Progenitor cell of endocrine pancreas (in vitro differentiated cells): ENCODE measurements around the gene OGA. TPM values are rescaled to one million over a fixed set of nuclear protein-coding genes. Genes with fewer than 3 reads are reported as not detected.

Experiments used
- DNase-seq: peaks from one replicate; pipeline ENCODE4 v3.0.0; 2021; ENCODE audit warnings: low spot score; ENCODE audit not compliant: unreplicated experiment
- H3K27ac Mint-ChIP-seq: 2 replicates; pipeline ENCODE4 v1.8.0; 2021; ENCODE audit warnings: mild to moderate bottlenecking, moderate library complexity, mixed read lengths
- H3K27me3 Mint-ChIP-seq: 2 replicates; pipeline ENCODE4 v1.8.0; 2021; ENCODE audit warnings: mixed read lengths
- H3K36me3 Mint-ChIP-seq: 2 replicates; pipeline ENCODE4 v1.8.0; 2022; ENCODE audit warnings: mixed read lengths; ENCODE audit not compliant: insufficient read depth
- H3K4me1 Mint-ChIP-seq: 2 replicates; pipeline ENCODE4 v1.8.0; 2021; ENCODE audit warnings: low read depth, mixed read lengths
- H3K4me3 Mint-ChIP-seq: 2 replicates; pipeline ENCODE4 v1.8.0; 2021; ENCODE audit warnings: low read depth, mild to moderate bottlenecking, moderate library complexity, mixed read lengths
- H3K9me3 Mint-ChIP-seq: 2 replicates; pipeline ENCODE4 v1.8.0; 2021; ENCODE audit warnings: low read depth, mixed read lengths
- total RNA-seq: library from RNA; stranded (reverse); gene quantifications from 2 replicates; pipeline ENCODE4 v1.2.1, GENCODE V29; 2021
- TF ChIP-seq, protein P1 (sequence below): fragments of 200-600 bp; sonication (generic); IDR thresholded peaks from one replicate; pipeline ENCODE4 v1.5.0; 2021; ENCODE audit warnings: antibody characterized with exemption, mild to moderate bottlenecking; ENCODE audit not compliant: unreplicated experiment

OGA gene
- total RNA-seq, 1 donor from 2014 or later = 148 TPM

DNA sequence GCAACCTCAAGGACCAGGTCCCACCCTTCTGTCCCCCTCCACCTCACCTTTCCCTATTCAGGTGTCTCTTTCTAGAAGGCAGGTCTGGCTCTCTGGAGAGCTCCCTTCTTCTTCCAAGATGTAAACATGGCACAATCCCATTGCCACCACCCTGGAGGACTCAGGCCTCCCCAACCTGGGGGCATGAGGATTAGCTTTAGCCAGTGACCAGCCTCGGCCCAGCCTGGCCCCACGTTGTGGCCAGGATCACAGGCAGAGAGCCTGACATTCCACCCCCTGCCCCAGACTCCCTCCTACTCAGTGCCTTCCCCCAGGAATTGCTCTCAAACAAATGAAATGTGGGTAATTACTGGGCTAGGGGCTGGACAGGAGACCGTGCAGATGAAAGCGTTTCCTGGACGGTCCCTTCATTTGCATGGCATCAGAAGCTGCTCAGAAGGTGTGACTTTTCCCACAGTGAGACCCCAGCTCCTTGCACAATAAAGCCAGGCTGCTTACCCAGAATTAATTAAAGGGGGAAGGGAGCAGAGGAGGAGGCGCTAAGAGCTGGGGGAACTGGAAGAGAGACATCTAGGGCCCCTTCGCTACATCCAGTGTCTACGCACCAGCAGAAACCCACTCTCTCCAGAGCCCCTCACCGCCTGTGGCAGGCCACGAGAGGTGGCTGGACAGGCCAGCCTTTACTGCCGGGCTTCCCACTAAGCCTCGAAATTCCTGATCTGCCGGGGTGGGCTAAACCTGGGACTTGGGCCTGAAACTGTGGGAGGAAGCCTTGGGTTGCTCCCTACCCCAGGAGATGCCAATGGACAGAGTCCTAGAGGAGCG is 50.1 kb downstream of the OGA start:
- no peak overlapping the region for H3K4me3 Mint-ChIP-seq
- no peaks in the 10 kb centered on the region for H3K36me3 Mint-ChIP-seq
- H3K4me1 Mint-ChIP-seq = peaks cover 6% of the 10 kb centered on the region
- H3K27me3 Mint-ChIP-seq = peaks cover 78% of the 10 kb centered on the region
- H3K27ac Mint-ChIP-seq = no peak overlapping the region
- no peaks in the 10 kb centered on the region for H3K9me3 Mint-ChIP-seq
- DNase-seq = no peak
- TF ChIP-seq, protein P1, sequence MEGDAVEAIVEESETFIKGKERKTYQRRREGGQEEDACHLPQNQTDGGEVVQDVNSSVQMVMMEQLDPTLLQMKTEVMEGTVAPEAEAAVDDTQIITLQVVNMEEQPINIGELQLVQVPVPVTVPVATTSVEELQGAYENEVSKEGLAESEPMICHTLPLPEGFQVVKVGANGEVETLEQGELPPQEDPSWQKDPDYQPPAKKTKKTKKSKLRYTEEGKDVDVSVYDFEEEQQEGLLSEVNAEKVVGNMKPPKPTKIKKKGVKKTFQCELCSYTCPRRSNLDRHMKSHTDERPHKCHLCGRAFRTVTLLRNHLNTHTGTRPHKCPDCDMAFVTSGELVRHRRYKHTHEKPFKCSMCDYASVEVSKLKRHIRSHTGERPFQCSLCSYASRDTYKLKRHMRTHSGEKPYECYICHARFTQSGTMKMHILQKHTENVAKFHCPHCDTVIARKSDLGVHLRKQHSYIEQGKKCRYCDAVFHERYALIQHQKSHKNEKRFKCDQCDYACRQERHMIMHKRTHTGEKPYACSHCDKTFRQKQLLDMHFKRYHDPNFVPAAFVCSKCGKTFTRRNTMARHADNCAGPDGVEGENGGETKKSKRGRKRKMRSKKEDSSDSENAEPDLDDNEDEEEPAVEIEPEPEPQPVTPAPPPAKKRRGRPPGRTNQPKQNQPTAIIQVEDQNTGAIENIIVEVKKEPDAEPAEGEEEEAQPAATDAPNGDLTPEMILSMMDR = no peak

DNA sequence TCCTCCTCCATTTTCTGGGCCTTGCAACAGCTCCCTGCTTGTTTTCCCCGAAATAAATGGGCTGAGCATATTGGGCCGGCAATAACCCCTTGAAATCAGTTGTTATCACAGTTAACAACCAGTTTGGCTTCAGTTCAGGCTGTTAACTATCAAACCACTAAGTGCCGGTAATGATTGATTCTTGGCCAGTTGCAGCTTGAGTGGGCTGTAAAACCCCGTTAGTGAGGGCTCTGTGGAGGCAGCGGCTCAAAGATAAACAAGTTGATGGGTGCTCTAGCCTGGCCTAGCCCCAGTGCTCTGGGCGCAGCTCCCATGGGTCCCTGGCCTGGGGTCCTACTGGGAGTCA is 50.7 kb downstream of the OGA start:
- Mint-ChIP-seq H3K36me3 (no peaks in the 10 kb centered on the region), H3K27me3 (peaks cover 73% of the 10 kb centered on the region), H3K27ac (no peak overlapping the region), H3K4me1 (peaks cover 6% of the 10 kb centered on the region), H3K4me3 (no peak overlapping the region), H3K9me3 (no peaks in the 10 kb centered on the region)
- TF ChIP-seq, protein P1 = no peak
- DNase-seq = no peak

DNA sequence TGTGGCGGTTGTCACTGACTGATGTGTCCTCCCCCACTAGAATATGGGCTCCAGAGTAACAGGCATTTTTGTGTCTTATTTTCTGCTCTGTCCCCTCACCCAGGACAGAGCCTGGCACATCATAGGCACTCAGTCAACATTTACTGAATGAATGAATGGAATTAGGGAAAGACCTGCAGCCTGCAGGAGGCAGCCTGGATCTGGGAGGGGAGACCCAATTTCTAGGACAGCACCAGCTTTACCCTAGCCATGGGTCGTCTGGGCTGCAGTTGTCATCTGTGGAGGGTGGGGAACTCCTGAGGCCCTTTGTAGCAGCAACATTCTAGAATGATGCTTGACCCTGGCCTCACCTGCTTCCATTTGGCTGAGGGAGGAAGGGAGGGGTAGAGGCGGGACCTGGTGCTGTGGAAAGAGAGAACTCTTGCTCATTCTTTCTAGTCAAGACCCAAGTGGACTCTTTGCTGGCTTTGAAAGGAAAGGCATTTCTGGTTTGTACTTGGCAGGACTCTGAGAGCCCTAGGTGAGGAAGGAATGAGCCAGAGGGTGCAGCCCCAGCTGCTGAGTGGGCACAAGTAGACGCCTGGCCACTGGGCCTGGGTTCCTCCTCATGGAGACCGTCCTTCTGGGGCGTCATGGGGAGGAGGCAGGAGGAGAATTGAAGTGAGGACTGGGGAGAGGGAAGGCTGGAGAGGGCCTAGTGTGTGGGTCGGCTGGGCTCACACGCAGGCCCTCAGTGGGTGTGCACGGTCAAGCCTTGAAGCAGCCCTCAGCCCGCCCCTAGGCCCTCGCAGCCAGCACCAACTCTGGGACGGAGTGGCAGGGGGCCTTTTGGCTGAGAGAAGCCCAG is 51.3 kb downstream of the OGA start:
- Mint-ChIP-seq H3K36me3 (no peaks in the 10 kb centered on the region), H3K9me3 (no peaks in the 10 kb centered on the region), H3K27ac (no peak overlapping the region), H3K27me3 (peaks cover 73% of the 10 kb centered on the region), H3K4me1 (peaks cover 6% of the 10 kb centered on the region), H3K4me3 (no peak overlapping the region)
- TF ChIP-seq, protein P1 = no peak
- no peak for DNase-seq

DNA sequence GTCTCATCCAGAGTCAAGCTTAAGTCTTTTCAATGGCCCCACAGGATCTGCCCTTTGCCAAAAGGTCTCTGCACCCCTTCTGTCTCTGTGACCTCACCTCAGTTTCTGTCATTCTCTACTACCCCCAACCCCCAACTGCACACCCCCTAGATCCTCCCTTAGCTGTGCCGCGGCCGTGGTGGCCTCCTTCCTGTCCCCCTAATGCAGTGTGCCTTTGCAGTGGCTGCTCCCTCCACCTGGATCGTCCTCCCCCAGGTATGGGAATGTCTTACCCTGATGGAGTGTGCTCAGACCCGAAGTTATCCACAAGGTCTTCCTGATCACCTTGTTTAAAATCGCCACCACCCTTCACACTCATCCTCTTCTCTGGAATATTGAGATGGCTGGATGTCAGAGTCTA is 51.9 kb downstream of the OGA start:
- Mint-ChIP-seq H3K27me3 (peaks cover 71% of the 10 kb centered on the region), H3K27ac (no peak overlapping the region), H3K36me3 (no peaks in the 10 kb centered on the region), H3K4me1 (peaks cover 6% of the 10 kb centered on the region), H3K4me3 (no peak overlapping the region), H3K9me3 (no peaks in the 10 kb centered on the region)
- TF ChIP-seq, protein P1 = no peak
- DNase-seq = no peak

DNA sequence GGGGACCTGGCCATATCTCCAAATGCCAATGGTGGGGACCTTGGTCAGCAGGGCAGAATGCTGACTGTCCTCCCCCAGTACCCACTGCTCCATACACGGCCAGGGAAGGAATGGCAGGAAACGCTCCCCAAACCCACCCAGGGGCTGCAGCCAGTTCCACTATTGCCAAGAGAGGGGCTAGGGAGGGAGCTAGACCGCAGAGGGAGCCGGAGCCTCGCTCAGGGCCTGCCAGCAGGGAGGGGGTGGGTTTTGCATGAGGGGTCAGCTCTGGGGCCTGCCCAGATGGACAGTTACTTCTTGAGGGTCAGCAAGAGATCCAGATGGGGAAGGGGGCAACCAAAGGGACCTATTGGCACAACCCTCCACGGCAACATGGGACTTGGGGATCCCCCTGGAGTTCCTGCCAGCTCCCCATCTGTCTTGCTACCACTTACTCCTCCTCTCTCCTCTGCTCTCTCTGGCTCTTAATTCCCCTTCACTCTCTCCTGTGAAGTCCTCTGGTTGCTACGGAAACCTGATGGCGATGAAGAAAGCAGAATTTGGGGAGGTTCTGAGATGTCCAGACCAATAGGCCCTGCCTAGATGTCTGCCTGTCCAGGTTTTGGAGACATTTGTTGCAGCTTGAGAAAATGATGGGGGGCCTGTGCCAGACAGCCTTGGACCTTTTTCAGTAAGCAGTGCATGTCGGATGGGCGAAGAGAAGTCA is 55.0 kb downstream of the OGA start:
- no peaks in the 10 kb centered on the region for H3K36me3 Mint-ChIP-seq
- TF ChIP-seq, protein P1 = no peak
- DNase-seq = no peak
- H3K9me3 Mint-ChIP-seq = no peaks in the 10 kb centered on the region
- H3K4me3 Mint-ChIP-seq = no peak overlapping the region
- H3K27me3 Mint-ChIP-seq = peaks cover 74% of the 10 kb centered on the region
- H3K4me1 Mint-ChIP-seq = peaks cover 6% of the 10 kb centered on the region
- no peak overlapping the region for H3K27ac Mint-ChIP-seq
